Sigmoid colon (tissue), 4 donors: ENCODE data around the gene SGPP1.

Source experiments
- CTCF ChIP-seq, 4 experiments: fragments of 450-650 bp in 3 of 4; fragments of 200-600 bp in 1 of 4; IDR thresholded peaks; one replicate each; pipeline ENCODE4 v1.5.1; 2016 to 2019; ENCODE audit warnings: antibody characterized with exemption in 4 of 4, mild to moderate bottlenecking in 3 of 4, moderate library complexity in 2 of 4
- POLR2A ChIP-seq, 2 donors: fragments of 450-650 bp; IDR thresholded peaks; one replicate each; pipeline ENCODE4 v1.6.1; 2016; ENCODE audit warnings: antibody characterized with exemption in 2 of 2, mild to moderate bottlenecking in 2 of 2, moderate library complexity in 2 of 2
- POLR2AphosphoS5 ChIP-seq, 4 donors: sonication (generic); formaldehyde crosslinking; IDR thresholded peaks; one replicate each; pipeline ENCODE4 v1.6.1; 2017; ENCODE audit warnings: antibody characterized with exemption in 4 of 4

- TF ChIP-seq CTCF (IDR thresholded peaks at IDR 0.05) (no peak), POLR2AphosphoS5 (IDR thresholded peaks at IDR 0.05) (no peak), POLR2A (IDR thresholded peaks at IDR 0.05) (no peak)
Measured at GRCh38 chr14:63761351-63762117, 33.7 kb upstream of the SGPP1 start.
